GM12878 (cell line): ENCODE measurements around the gene SLC45A2. TPM values are rescaled to one million over a fixed set of nuclear protein-coding genes. Genes with fewer than 3 reads are reported as not detected.

Experiments used
- ATAC-seq: fragments of 200-7000 bp; cut with Tn5 transposase; 3 replicates; pipeline ENCODE4 v1.9.1; 2020; ENCODE audit warnings: mild to moderate bottlenecking, moderate library complexity
- BruUV-seq: library from RNA; stranded (reverse); fragments of 400-500 nt; replicated peaks from 2 replicates; lab custom pipeline; 2021; lab: Mats Ljungman, UMichigan
- CTCF ChIA-PET: fragments of 300-600 bp; sonication (Branson Sonifier 250); formaldehyde crosslinking; extraction: SDS; loops from one replicate; lab custom pipeline; 2021; ENCODE audit warnings: inconsistent platforms; lab: Yijun Ruan, JAX
- POLR2A ChIA-PET: fragments of 350-600 bp; formaldehyde crosslinking; extraction: SDS; loops from one replicate; lab custom pipeline; 2021; ENCODE audit warnings: inconsistent platforms; lab: Charles Lee
- RAD21 ChIA-PET: fragments of 300-600 bp; sonication (Branson Sonifier 250); formaldehyde crosslinking; loops from one replicate; lab custom pipeline; 2023; ENCODE audit warnings: antibody characterized with exemption; ENCODE audit not compliant: unreplicated experiment; lab: Charles Lee
- SMC1A ChIA-PET: fragments of 300-600 bp; sonication (Branson Sonifier 250); formaldehyde crosslinking; loops from one replicate; lab custom pipeline; 2023; ENCODE audit not compliant: unreplicated experiment, uncharacterized antibody; lab: Charles Lee
- DNase-seq: peaks from one replicate; pipeline ENCODE4 v3.0.0-alpha.2; 2011; ENCODE audit warnings: low read depth, low spot score
- FAIRE-seq: peaks from 3 replicates; lab custom pipeline; 2011; peaks lifted over from hg19 to GRCh38; lab: Jason Lieb, UNC
- H2AFZ ChIP-seq: 2 replicates; pipeline ENCODE4 v1.6.0; 2011; ENCODE audit warnings: low read depth, low read length, control low read depth; ENCODE audit not compliant: control insufficient read depth
- H3K27ac ChIP-seq: 2 replicates; pipeline ENCODE4 v1.5.1; 2011; ENCODE audit warnings: control low read depth; ENCODE audit not compliant: control insufficient read depth, insufficient read depth
- H3K27me3 ChIP-seq, 2 experiments: replicated peaks in 1 of 2; 2 replicates each; pipeline versions ENCODE4 v1.6.0 to v1.6.1; 2011; ENCODE audit warnings: low read length in 1 of 2; ENCODE audit not compliant: control insufficient read depth in 2 of 2, insufficient read depth in 2 of 2
- H3K36me3 ChIP-seq, 2 experiments: 2 replicates each; pipeline ENCODE4 v1.5.1; 2011; ENCODE audit warnings: low read length in 1 of 2; ENCODE audit not compliant: control insufficient read depth in 2 of 2, insufficient read depth in 2 of 2
- H3K4me1 ChIP-seq: 2 replicates; pipeline ENCODE4 v1.6.1; 2011; ENCODE audit warnings: mild to moderate bottlenecking, low read length, moderate library complexity, mixed read lengths; ENCODE audit not compliant: control insufficient read depth, insufficient read depth
- H3K4me2 ChIP-seq: 2 replicates; pipeline ENCODE4 v1.6.0; 2011; ENCODE audit warnings: control low read depth; ENCODE audit not compliant: control insufficient read depth, insufficient read depth
- H3K4me3 ChIP-seq: fragments of 200-600 bp; sonication (generic); 2 replicates; pipeline ENCODE4 v1.5.1; 2016
- H3K79me2 ChIP-seq: 2 replicates; pipeline ENCODE4 v1.6.0; 2011; ENCODE audit warnings: low read length; ENCODE audit not compliant: control insufficient read depth, insufficient read depth
- H3K9ac ChIP-seq: 2 replicates; pipeline ENCODE4 v1.8.0; 2011; ENCODE audit warnings: low read length, control low read depth, mixed read lengths; ENCODE audit not compliant: control insufficient read depth, insufficient read depth
- H3K9me3 ChIP-seq: replicated peaks from 3 replicates; pipeline ENCODE4 v1.5.1; 2011; ENCODE audit warnings: mild to moderate bottlenecking, low read length; ENCODE audit not compliant: control insufficient read depth, insufficient read depth
- H4K20me1 ChIP-seq: 2 replicates; pipeline ENCODE4 v1.6.0; 2011; ENCODE audit not compliant: control insufficient read depth, insufficient read depth
- CBX5 ChIP-seq: sonication (generic); IDR thresholded peaks from 2 replicates; pipeline ENCODE4 v1.6.1; 2016; ENCODE audit warnings: low read depth, moderate library complexity, mild to moderate bottlenecking, inconsistent platforms
- HDAC6 ChIP-seq: fragments of 200-600 bp; sonication (generic); IDR thresholded peaks from one replicate; pipeline ENCODE4 v1.8.0; 2017; ENCODE audit warnings: antibody characterized with exemption; ENCODE audit not compliant: unreplicated experiment
- IKZF2 ChIP-seq, 2 experiments: fragments of 450-650 bp; IDR thresholded peaks; 2 replicates each; pipeline ENCODE4 v1.6.1; 2017; ENCODE audit warnings: mild to moderate bottlenecking in 2 of 2, moderate library complexity in 2 of 2
- KAT2A ChIP-seq: conservative IDR thresholded peaks from 2 replicates; pipeline ENCODE4 v1.6.1; 2011; ENCODE audit warnings: low read depth, low read length; ENCODE audit not compliant: control insufficient read depth
- MAX ChIP-seq: IDR thresholded peaks from 2 replicates; pipeline ENCODE4 v1.6.1; 2012; ENCODE audit warnings: low read depth, low read length, improper control_type of control experiment
- MEF2A ChIP-seq: IDR thresholded peaks from 2 replicates; pipeline ENCODE4 v1.6.1; 2011; ENCODE audit warnings: low read depth, mild to moderate bottlenecking, low read length, moderate library complexity; ENCODE audit not compliant: insufficient read depth
- PAX5 ChIP-seq: IDR thresholded peaks from 2 replicates; pipeline ENCODE4 v1.6.1; 2011; ENCODE audit warnings: low read depth, low read length, borderline replicate concordance
- RBBP5 ChIP-seq: fragments of 200-600 bp; sonication (generic); conservative IDR thresholded peaks from 2 replicates; pipeline ENCODE4 v1.6.1; 2016
- ZBED1 ChIP-seq: IDR thresholded peaks from 2 replicates; pipeline ENCODE4 v1.6.1; 2016; ENCODE audit warnings: borderline replicate concordance
- ZBTB4 ChIP-seq: fragments of 450-650 bp; formaldehyde crosslinking; IDR thresholded peaks from 2 replicates; pipeline ENCODE4 v1.4.0; 2022; ENCODE audit warnings: mild to moderate bottlenecking, moderate library complexity
- ZNF274 ChIP-seq: IDR thresholded peaks from one replicate; pipeline ENCODE4 v1.8.0; 2011; ENCODE audit not compliant: insufficient read length, insufficient read depth
- WGBS: methylation state at CpG from one replicate; pipeline ENCODE4 v1.1.6; 2016; ENCODE audit warnings: low lambda C conversion rate; ENCODE audit not compliant: insufficient replicate concordance, insufficient coverage; ENCODE audit errors: missing lambda C conversion rate; 5-methylcytosine and 5-hydroxymethylcytosine counted together
- in situ Hi-C: fragments of 300-500 bp; cut with MboI; formaldehyde crosslinking; loops from 9 replicates; pipeline ENCODE4 v1.14.3; 2018; ENCODE audit warnings: mixed read lengths
- intact Hi-C: fragments of 100-400 bp; cut with micrococcal nuclease; formaldehyde crosslinking; loops from one replicate; pipeline ENCODE4 v1.14.2; 2022; ENCODE audit not compliant: unreplicated experiment
- polyA plus RNA-seq, 11 experiments: library from polyadenylated mRNA; depleted of rRNA in 4 of 11; unstranded in 6 of 11; stranded (reverse) in 5 of 11; fragments of >200 nt; fragmentation: Nextera tagmentation in 4 of 11; fragmentation: Illumina TruSeq in 1 of 11; extraction: Ambion mirVana in 4 of 11; extraction: Trizol in 1 of 11; gene quantifications; 1 replicate in 1 of 11; 2 replicates in 10 of 11; pipeline versions ENCODE4 v1.2.1 to v1.2.3, GENCODE V29; 2011 to 2016; ENCODE audit warnings: inconsistent platforms in 2 of 11, missing spikeins in 2 of 11, low read depth in 1 of 11
- total RNA-seq, 4 experiments: library from RNA; depleted of rRNA in 3 of 4; stranded (reverse); fragments of >200 nt in 3 of 4; fragmentation: Illumina TruSeq in 1 of 4; extraction: Trizol in 1 of 4; gene quantifications; 2 replicates each; pipeline versions ENCODE4 v1.2.1 to v1.2.3, GENCODE V29; 2013 to 2021
- TF ChIP-seq, protein P1 (sequence below): IDR thresholded peaks from 2 replicates; pipeline ENCODE4 v1.6.1; 2012; ENCODE audit warnings: mild to moderate bottlenecking, low read depth, low read length
- TF ChIP-seq, protein P2 (sequence below): fragments of 450-650 bp; IDR thresholded peaks from 2 replicates; pipeline ENCODE4 v1.6.1; 2016; ENCODE audit warnings: mild to moderate bottlenecking
- TF ChIP-seq, protein P3 (sequence below): IDR thresholded peaks from 2 replicates; pipeline ENCODE4 v1.6.1; 2012; ENCODE audit warnings: low read depth, low read length, improper control_type of control experiment

Gene SLC45A2
- total and polyA plus RNA-seq, 10 of the 15 experiments (the other 5 are each of a cell fraction or from before 2014, with no cell fraction given): 0.06 to 0.07 TPM; not detected in 8

- TF ChIP-seq, protein P1, sequence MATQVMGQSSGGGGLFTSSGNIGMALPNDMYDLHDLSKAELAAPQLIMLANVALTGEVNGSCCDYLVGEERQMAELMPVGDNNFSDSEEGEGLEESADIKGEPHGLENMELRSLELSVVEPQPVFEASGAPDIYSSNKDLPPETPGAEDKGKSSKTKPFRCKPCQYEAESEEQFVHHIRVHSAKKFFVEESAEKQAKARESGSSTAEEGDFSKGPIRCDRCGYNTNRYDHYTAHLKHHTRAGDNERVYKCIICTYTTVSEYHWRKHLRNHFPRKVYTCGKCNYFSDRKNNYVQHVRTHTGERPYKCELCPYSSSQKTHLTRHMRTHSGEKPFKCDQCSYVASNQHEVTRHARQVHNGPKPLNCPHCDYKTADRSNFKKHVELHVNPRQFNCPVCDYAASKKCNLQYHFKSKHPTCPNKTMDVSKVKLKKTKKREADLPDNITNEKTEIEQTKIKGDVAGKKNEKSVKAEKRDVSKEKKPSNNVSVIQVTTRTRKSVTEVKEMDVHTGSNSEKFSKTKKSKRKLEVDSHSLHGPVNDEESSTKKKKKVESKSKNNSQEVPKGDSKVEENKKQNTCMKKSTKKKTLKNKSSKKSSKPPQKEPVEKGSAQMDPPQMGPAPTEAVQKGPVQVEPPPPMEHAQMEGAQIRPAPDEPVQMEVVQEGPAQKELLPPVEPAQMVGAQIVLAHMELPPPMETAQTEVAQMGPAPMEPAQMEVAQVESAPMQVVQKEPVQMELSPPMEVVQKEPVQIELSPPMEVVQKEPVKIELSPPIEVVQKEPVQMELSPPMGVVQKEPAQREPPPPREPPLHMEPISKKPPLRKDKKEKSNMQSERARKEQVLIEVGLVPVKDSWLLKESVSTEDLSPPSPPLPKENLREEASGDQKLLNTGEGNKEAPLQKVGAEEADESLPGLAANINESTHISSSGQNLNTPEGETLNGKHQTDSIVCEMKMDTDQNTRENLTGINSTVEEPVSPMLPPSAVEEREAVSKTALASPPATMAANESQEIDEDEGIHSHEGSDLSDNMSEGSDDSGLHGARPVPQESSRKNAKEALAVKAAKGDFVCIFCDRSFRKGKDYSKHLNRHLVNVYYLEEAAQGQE: no peak
- TF ChIP-seq PAX5 (no peak), RBBP5 (no peak), MEF2A (no peak), ZBED1 (no peak), CBX5 (no peak)
These were observed 32.8 kb upstream of the SLC45A2 start (continued) for GRCh38 chr5:34017254-34017653.

DNA sequence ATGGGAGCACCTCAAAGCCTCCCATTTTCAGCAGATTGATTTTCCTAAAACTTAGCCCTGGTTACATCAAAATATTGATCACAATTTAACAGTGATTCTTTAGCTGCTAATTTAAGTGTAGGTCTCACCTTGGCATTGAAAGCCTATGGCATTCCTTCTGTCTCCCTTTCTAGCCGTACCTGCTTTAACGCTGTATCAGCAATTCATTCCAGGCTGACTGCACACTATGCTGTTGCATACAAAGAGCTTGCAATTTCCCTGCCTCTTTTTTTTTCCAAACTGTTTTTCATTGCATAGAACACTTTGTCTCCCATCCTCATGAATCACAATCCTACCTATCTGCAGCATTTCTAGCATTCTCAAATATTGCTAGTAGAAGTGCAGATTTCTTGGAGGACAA, 32.3 kb upstream of the SLC45A2 start:
- Histone ChIP-seq H3K79me2 (no peaks in the 10 kb centered on the region), H4K20me1 (no peaks in the 10 kb centered on the region), H2AFZ (no peak overlapping the region), H3K27ac (no peak overlapping the region), H3K36me3 (no peaks in the 10 kb centered on the region), H3K27me3 (no peaks in the 10 kb centered on the region), H3K9me3 (no peaks in the 10 kb centered on the region), H3K4me3 (no peak overlapping the region), H3K4me2 (no peak overlapping the region), H3K9ac (no peak overlapping the region), H3K4me1 (no peaks in the 10 kb centered on the region; the same call in 1 of the 2 replicates)
- no TSS peak for BruUV-seq
- CTCF ChIA-PET: interaction anchor here (1.4 to 2.6 kb wide), 2 partner anchors 19 to 21 kb away, joined by 5 to 6 read pairs; no protein-coding TSS in a partner anchor
- no peak for ATAC-seq
- SMC1A ChIA-PET: interaction anchor here (0.6 kb wide), 1 partner anchor 18 kb away, joined by 3 read pairs; no protein-coding TSS in a partner anchor
- FAIRE-seq: no peak
- RAD21 ChIA-PET: no interaction called here
- DNase-seq: no peak
- POLR2A ChIA-PET: no interaction called here
- in situ Hi-C loops (loop anchor here (25.0 kb wide), 1 partner anchor 896 kb away; the partner anchor contains the start of genes BRIX1 and RAD1), intact Hi-C loops (no loop called here)
- WGBS: 96% methylated on average over 2 of the region's 2 CpGs
- TF ChIP-seq, protein P2, sequence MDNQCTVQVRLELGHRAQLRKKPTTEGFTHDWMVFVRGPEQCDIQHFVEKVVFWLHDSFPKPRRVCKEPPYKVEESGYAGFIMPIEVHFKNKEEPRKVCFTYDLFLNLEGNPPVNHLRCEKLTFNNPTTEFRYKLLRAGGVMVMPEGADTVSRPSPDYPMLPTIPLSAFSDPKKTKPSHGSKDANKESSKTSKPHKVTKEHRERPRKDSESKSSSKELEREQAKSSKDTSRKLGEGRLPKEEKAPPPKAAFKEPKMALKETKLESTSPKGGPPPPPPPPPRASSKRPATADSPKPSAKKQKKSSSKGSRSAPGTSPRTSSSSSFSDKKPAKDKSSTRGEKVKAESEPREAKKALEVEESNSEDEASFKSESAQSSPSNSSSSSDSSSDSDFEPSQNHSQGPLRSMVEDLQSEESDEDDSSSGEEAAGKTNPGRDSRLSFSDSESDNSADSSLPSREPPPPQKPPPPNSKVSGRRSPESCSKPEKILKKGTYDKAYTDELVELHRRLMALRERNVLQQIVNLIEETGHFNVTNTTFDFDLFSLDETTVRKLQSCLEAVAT: no peak
- TF ChIP-seq KAT2A: no peak
- TF ChIP-seq IKZF2 (IDR thresholded peaks at IDR 0.05): no peak
- no peak for TF ChIP-seq ZBTB4 (CRISPR knock-in tag)
- TF ChIP-seq MAX: no peak
- TF ChIP-seq ZNF274: no peak
- no peak for TF ChIP-seq CBX5
- TF ChIP-seq, protein P3, sequence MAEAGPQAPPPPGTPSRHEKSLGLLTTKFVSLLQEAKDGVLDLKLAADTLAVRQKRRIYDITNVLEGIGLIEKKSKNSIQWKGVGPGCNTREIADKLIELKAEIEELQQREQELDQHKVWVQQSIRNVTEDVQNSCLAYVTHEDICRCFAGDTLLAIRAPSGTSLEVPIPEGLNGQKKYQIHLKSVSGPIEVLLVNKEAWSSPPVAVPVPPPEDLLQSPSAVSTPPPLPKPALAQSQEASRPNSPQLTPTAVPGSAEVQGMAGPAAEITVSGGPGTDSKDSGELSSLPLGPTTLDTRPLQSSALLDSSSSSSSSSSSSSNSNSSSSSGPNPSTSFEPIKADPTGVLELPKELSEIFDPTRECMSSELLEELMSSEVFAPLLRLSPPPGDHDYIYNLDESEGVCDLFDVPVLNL: no peak
- no peak for TF ChIP-seq HDAC6
